K562 (cell line): ENCODE results near the gene SLC31A1. TPM values are rescaled to one million over a fixed set of nuclear protein-coding genes. Genes with fewer than 3 reads are reported as not detected.

Source experiments
- C11orf30 ChIP-seq: fragments of 450-650 bp; IDR thresholded peaks from 2 replicates; pipeline ENCODE4 v1.6.1; 2016; ENCODE audit warnings: low read depth, mild to moderate bottlenecking
- EP300 ChIP-seq: IDR thresholded peaks from 2 replicates; pipeline ENCODE4 v1.6.1; 2012; ENCODE audit warnings: low read length, improper control_type of control experiment
- GABPA ChIP-seq: fragments of 200-800 bp; sonication (Bioruptor generic); conservative IDR thresholded peaks from 2 replicates; pipeline ENCODE4 v1.6.1; 2016; ENCODE audit warnings: low read depth, missing genetic modification characterization, missing compliant biosample characterization
- GABPB2 ChIP-seq: fragments of 250-450 bp; sonication (Bioruptor Pico); conservative IDR thresholded peaks from 2 replicates; pipeline ENCODE4 v1.5.1; 2021; ENCODE audit warnings: mild to moderate bottlenecking
- KLF13 ChIP-seq: fragments of 450-650 bp; IDR thresholded peaks from 2 replicates; pipeline ENCODE4 v1.6.1; 2016; ENCODE audit warnings: missing genetic modification characterization, low read depth, mild to moderate bottlenecking, missing compliant biosample characterization, moderate library complexity, borderline replicate concordance
- MAZ ChIP-seq, 2 experiments: fragments of 450-650 bp in 1 of 2; sonication (generic) in 1 of 2; formaldehyde crosslinking; IDR thresholded peaks in 1 of 2; conservative IDR thresholded peaks in 1 of 2; 2 replicates each; pipeline versions ENCODE4 v1.4.0 to v1.5.0; 2020; ENCODE audit warnings: mild to moderate bottlenecking in 1 of 2, missing genetic modification reagents in 1 of 2
- RAD51 ChIP-seq: fragments of 450-650 bp; IDR thresholded peaks from 2 replicates; pipeline ENCODE4 v1.7.1; 2016; ENCODE audit warnings: low read depth, mild to moderate bottlenecking, borderline replicate concordance
- RBM22 ChIP-seq: fragments of 200-400 bp; formaldehyde crosslinking; IDR thresholded peaks from 2 replicates; pipeline ENCODE4 v1.6.1; 2018; ENCODE audit warnings: low read length, low read depth; ENCODE audit not compliant: poor library complexity, severe bottlenecking
- RUNX1 ChIP-seq: sonication (generic); IDR thresholded peaks from 2 replicates; pipeline ENCODE4 v1.6.1; 2016; ENCODE audit warnings: antibody characterized with exemption, low read depth
- SOX6 ChIP-seq: fragments of 450-650 bp; IDR thresholded peaks from 2 replicates; pipeline ENCODE4 v1.6.1; 2014; ENCODE audit warnings: mild to moderate bottlenecking
- SP1 ChIP-seq: sonication (generic); formaldehyde crosslinking; IDR thresholded peaks from 2 replicates; pipeline ENCODE4 v1.8.1; 2022; ENCODE audit warnings: mild to moderate bottlenecking, missing genetic modification reagents
- TEAD4 ChIP-seq, 2 experiments: sonication (generic) in 1 of 2; formaldehyde crosslinking in 1 of 2; IDR thresholded peaks; 2 replicates each; pipeline versions ENCODE4 v1.6.1 to v1.8.0; 2012 to 2022; ENCODE audit warnings: borderline replicate concordance in 1 of 2, inconsistent platforms in 1 of 2, low read length in 1 of 2, mild to moderate bottlenecking in 1 of 2, missing genetic modification reagents in 1 of 2
- polyA plus RNA-seq, 8 experiments: library from polyadenylated mRNA; depleted of rRNA in 4 of 8; stranded (reverse) in 5 of 8; unstranded in 3 of 8; fragments of >200 nt; fragmentation: Nextera tagmentation in 2 of 8; fragmentation: Illumina TruSeq in 1 of 8; extraction: Ambion mirVana in 2 of 8; extraction: Trizol in 1 of 8; gene quantifications; 2 replicates each; pipeline versions ENCODE4 v1.2.1 to v1.2.3, GENCODE V29; 2011 to 2014; ENCODE audit warnings: inconsistent platforms in 1 of 8, missing spikeins in 1 of 8
- total RNA-seq, 7 experiments: library from RNA; depleted of rRNA in 6 of 7; stranded (reverse); fragments of >200 nt in 6 of 7; fragmentation: Illumina TruSeq in 2 of 7; extraction: Trizol in 2 of 7; gene quantifications; 2 replicates each; pipeline versions ENCODE4 v1.2.1 to v1.2.3, GENCODE V29; 2011 to 2021; ENCODE audit warnings: low replicate concordance in 1 of 7
- TF ChIP-seq, protein P1 (sequence below): fragments of 450-650 bp; formaldehyde crosslinking; IDR thresholded peaks from 2 replicates; pipeline ENCODE4 v1.4.0; 2022; ENCODE audit warnings: missing genetic modification characterization
- TF ChIP-seq, protein P2 (sequence below): fragments of 450-650 bp; IDR thresholded peaks from 2 replicates; pipeline ENCODE4 v1.6.1; 2016; ENCODE audit warnings: low read depth, mild to moderate bottlenecking, moderate library complexity
- TF ChIP-seq, protein P3 (sequence below): fragments of 450-650 bp; formaldehyde crosslinking; IDR thresholded peaks from 2 replicates; pipeline ENCODE4 v1.4.0; 2020; ENCODE audit warnings: mild to moderate bottlenecking, moderate library complexity
- TF ChIP-seq, protein P4 (sequence below): fragments of 450-650 bp; IDR thresholded peaks from 2 replicates; pipeline ENCODE4 v1.6.1; 2017; ENCODE audit warnings: antibody characterized with exemption
- TF ChIP-seq, protein P5 (sequence below), 2 experiments: IDR thresholded peaks; 2 replicates each; pipeline ENCODE4 v1.6.1; 2011; ENCODE audit warnings: borderline replicate concordance in 1 of 2, control low read depth in 1 of 2, low read depth in 1 of 2, low read length in 1 of 2, mild to moderate bottlenecking in 1 of 2, mixed read lengths in 1 of 2, moderate library complexity in 1 of 2; ENCODE audit not compliant: insufficient read depth in 1 of 2, insufficient read length in 1 of 2, poor library complexity in 1 of 2, severe bottlenecking in 1 of 2; ENCODE audit errors: extremely low read depth in 1 of 2

Gene SLC31A1
- total and polyA plus RNA-seq, 9 of the 15 experiments (the other 6 are each of a cell fraction or from before 2014, with no cell fraction given) = 15.4 to 40.7 (median 25.9) TPM

DNA sequence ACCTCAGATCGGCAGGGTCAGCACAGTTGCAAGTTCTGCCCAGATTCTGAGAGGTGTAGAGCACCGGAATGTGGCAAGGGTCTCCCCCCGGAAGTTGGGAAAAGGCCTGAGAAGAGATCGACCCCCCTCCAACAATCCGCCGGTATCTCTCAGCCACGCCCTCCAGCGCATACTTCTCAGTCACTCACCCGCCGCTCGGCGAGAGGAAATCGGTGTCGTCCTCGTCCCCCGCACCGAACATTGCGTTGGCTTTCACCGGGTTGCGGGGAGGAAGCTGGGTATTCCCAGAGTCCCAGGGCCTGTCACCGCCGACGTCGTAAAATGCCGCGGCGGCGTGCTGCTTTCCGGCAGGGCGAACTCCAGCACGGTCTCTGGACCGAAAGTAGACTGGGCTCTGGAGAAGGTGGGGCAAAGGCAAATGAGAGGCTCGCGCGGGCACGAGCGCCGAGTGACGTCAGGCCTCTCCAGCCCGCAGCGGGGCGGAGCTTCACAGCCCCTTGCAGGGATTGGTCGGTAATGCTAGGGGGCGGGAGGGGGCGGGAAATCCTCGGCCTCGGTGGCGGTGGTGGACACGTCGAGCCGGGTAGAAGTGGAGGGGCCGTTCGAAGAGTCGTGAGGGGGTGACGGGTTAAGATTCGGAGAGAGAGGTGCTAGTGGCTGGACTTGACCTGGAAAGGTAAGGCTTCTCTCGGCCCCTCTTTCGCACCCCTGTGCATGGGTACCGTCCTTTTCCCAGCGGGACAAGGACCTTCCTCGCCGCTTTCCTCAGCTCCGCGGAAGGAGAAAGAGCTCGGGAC is at the start of gene SLC31A1, which contains the start of gene FKBP15 (continued):
- TF ChIP-seq, protein P1, sequence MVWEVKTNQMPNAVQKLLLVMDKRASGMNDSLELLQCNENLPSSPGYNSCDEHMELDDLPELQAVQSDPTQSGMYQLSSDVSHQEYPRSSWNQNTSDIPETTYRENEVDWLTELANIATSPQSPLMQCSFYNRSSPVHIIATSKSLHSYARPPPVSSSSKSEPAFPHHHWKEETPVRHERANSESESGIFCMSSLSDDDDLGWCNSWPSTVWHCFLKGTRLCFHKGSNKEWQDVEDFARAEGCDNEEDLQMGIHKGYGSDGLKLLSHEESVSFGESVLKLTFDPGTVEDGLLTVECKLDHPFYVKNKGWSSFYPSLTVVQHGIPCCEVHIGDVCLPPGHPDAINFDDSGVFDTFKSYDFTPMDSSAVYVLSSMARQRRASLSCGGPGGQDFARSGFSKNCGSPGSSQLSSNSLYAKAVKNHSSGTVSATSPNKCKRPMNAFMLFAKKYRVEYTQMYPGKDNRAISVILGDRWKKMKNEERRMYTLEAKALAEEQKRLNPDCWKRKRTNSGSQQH (CRISPR knock-in tag) = peak; percentile 82; the same call in 1 of the 2 replicates
- peak; percentile 22; the same call in 1 of the 2 replicates for TF ChIP-seq EP300
- TF ChIP-seq C11orf30 = peak; percentile 44
- TF ChIP-seq RAD51 = no peak
- TF ChIP-seq TEAD4 (IDR thresholded peaks at IDR 0.05; ENCODE audit: low read length) = peak; percentile 47; the same call in 1 of the 2 replicates
- no peak for TF ChIP-seq TEAD4 (CRISPR knock-in tag; IDR thresholded peaks at IDR 0.05; ENCODE audit: borderline replicate concordance)
- TF ChIP-seq KLF13 (tag) = no peak
- TF ChIP-seq, protein P2, sequence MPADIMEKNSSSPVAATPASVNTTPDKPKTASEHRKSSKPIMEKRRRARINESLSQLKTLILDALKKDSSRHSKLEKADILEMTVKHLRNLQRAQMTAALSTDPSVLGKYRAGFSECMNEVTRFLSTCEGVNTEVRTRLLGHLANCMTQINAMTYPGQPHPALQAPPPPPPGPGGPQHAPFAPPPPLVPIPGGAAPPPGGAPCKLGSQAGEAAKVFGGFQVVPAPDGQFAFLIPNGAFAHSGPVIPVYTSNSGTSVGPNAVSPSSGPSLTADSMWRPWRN = peak; percentile 30; the same call in 1 of the 2 replicates
- TF ChIP-seq, protein P3, sequence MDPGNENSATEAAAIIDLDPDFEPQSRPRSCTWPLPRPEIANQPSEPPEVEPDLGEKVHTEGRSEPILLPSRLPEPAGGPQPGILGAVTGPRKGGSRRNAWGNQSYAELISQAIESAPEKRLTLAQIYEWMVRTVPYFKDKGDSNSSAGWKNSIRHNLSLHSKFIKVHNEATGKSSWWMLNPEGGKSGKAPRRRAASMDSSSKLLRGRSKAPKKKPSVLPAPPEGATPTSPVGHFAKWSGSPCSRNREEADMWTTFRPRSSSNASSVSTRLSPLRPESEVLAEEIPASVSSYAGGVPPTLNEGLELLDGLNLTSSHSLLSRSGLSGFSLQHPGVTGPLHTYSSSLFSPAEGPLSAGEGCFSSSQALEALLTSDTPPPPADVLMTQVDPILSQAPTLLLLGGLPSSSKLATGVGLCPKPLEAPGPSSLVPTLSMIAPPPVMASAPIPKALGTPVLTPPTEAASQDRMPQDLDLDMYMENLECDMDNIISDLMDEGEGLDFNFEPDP (CRISPR knock-in tag) = 0 out of 2 replicates have a peak, but pooled peaks have one; percentile 13
- TF ChIP-seq RUNX1 = no peak
- TF ChIP-seq SOX6 = peak; percentile 57; the same call in 1 of the 2 replicates
- TF ChIP-seq, protein P4, sequence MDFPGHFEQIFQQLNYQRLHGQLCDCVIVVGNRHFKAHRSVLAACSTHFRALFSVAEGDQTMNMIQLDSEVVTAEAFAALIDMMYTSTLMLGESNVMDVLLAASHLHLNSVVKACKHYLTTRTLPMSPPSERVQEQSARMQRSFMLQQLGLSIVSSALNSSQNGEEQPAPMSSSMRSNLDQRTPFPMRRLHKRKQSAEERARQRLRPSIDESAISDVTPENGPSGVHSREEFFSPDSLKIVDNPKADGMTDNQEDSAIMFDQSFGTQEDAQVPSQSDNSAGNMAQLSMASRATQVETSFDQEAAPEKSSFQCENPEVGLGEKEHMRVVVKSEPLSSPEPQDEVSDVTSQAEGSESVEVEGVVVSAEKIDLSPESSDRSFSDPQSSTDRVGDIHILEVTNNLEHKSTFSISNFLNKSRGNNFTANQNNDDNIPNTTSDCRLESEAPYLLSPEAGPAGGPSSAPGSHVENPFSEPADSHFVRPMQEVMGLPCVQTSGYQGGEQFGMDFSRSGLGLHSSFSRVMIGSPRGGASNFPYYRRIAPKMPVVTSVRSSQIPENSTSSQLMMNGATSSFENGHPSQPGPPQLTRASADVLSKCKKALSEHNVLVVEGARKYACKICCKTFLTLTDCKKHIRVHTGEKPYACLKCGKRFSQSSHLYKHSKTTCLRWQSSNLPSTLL = no peak
- no peak for TF ChIP-seq RBM22
- TF ChIP-seq, protein P5, sequence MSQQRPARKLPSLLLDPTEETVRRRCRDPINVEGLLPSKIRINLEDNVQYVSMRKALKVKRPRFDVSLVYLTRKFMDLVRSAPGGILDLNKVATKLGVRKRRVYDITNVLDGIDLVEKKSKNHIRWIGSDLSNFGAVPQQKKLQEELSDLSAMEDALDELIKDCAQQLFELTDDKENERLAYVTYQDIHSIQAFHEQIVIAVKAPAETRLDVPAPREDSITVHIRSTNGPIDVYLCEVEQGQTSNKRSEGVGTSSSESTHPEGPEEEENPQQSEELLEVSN (IDR thresholded peaks at IDR 0.05; ENCODE audit: borderline replicate concordance in 1 of 2, extremely low read depth in 1 of 2, insufficient read depth in 1 of 2, insufficient read length in 1 of 2, low read depth in 1 of 2, low read length in 1 of 2, poor library complexity in 1 of 2, severe bottlenecking in 1 of 2) = peak; percentile 73 to 86
- peak in 1 of 2 experiments; percentile 53 for TF ChIP-seq MAZ (CRISPR knock-in tag; conservative IDR thresholded peaks at IDR 0.05 in 1 of 2, IDR thresholded peaks at IDR 0.05 in 1 of 2)
- TF ChIP-seq GABPB2 (CRISPR knock-in tag) = no peak
- TF ChIP-seq SP1 (CRISPR knock-in tag) = no peak; the same call in 1 of the 2 replicates
- peak; percentile 72 for TF ChIP-seq GABPA (tag)
